ENCODE results near the gene MMP24. TPM values are rescaled to one million over a fixed set of nuclear protein-coding genes. Genes with fewer than 3 reads are reported as not detected.

Gene MMP24
- total RNA-seq, 1 donor from 2014 or later, result 1.9 TPM

GRCh38 chr20:35301426-35301825 lies 74.9 kb downstream of the MMP24 start:
- no peak overlapping the region for H2AFZ ChIP-seq (replicated peaks)
- no peak overlapping the region for H3K4me3 ChIP-seq
- TF ChIP-seq CTCF (IDR thresholded peaks at IDR 0.05) (no peak), EZH2phosphoT487 (IDR thresholded peaks at IDR 0.05) (no peak), EZH2 (IDR thresholded peaks at IDR 0.05) (no peak)
- H3K9me3 ChIP-seq (ENCODE audit: low read depth), result no peaks in the 10 kb centered on the region
- no peak overlapping the region for H3K4me3 Mint-ChIP-seq
- no peaks in the 10 kb centered on the region for H3K4me1 ChIP-seq
- no peak overlapping the region for H3K9ac ChIP-seq
- no peaks in the 10 kb centered on the region for H3K9me3 Mint-ChIP-seq
- no peaks in the 10 kb centered on the region for H3K79me2 ChIP-seq (ENCODE audit: low read depth)
- no peak overlapping the region for H3K27ac ChIP-seq
- H3F3A ChIP-seq (ENCODE audit: low read depth), result no peaks in the 10 kb centered on the region
- no peak overlapping the region for H3K27ac Mint-ChIP-seq
- no peaks in the 10 kb centered on the region for H3K36me3 ChIP-seq
- H3K4me2 ChIP-seq, result no peak overlapping the region
- DNase-seq (ENCODE audit: low spot score), result no peak
- H3K4me1 Mint-ChIP-seq, result peaks cover 3% of the 10 kb centered on the region
- H4K20me1 ChIP-seq (ENCODE audit: low read depth), result no peaks in the 10 kb centered on the region
- no peaks in the 10 kb centered on the region for H3K27me3 Mint-ChIP-seq (ENCODE audit: insufficient read depth, low read depth)
- peaks cover 5% of the 10 kb centered on the region for H3K36me3 Mint-ChIP-seq
- H3K27me3 ChIP-seq, result no peaks in the 10 kb centered on the region

- no peak overlapping the region for H3K9ac ChIP-seq
- Mint-ChIP-seq H3K36me3 (peaks cover 5% of the 10 kb centered on the region), H3K4me1 (peaks cover 3% of the 10 kb centered on the region), H3K4me3 (no peak overlapping the region), H3K27me3 (ENCODE audit: insufficient read depth, low read depth) (no peaks in the 10 kb centered on the region), H3K27ac (no peak overlapping the region), H3K9me3 (no peaks in the 10 kb centered on the region)
- H3K9me3 ChIP-seq (ENCODE audit: low read depth), result no peaks in the 10 kb centered on the region
- H2AFZ ChIP-seq (replicated peaks), result no peak overlapping the region
- H3K4me3 ChIP-seq, result no peak overlapping the region
- H3K27me3 ChIP-seq, result no peaks in the 10 kb centered on the region
- no peaks in the 10 kb centered on the region for H3K79me2 ChIP-seq (ENCODE audit: low read depth)
- no peak for DNase-seq (ENCODE audit: low spot score)
- no peaks in the 10 kb centered on the region for H4K20me1 ChIP-seq (ENCODE audit: low read depth)
- TF ChIP-seq EZH2 (IDR thresholded peaks at IDR 0.05) (no peak), EZH2phosphoT487 (IDR thresholded peaks at IDR 0.05) (no peak), CTCF (IDR thresholded peaks at IDR 0.05) (no peak)
- H3K4me2 ChIP-seq, result no peak overlapping the region
- H3F3A ChIP-seq (ENCODE audit: low read depth), result no peaks in the 10 kb centered on the region
- no peaks in the 10 kb centered on the region for H3K4me1 ChIP-seq
- H3K27ac ChIP-seq, result no peak overlapping the region
- H3K36me3 ChIP-seq, result no peaks in the 10 kb centered on the region
Observed at GRCh38 chr20:35302421-35303335, 76.2 kb downstream of the MMP24 start.

GRCh38 chr20:35303382-35303734 lies 76.9 kb downstream of the MMP24 start:
- H3K36me3 Mint-ChIP-seq, result peaks cover 5% of the 10 kb centered on the region
- TF ChIP-seq EZH2phosphoT487 (IDR thresholded peaks at IDR 0.05), result no peak
- no peak for TF ChIP-seq EZH2 (IDR thresholded peaks at IDR 0.05)
- no peak for TF ChIP-seq CTCF (IDR thresholded peaks at IDR 0.05)
- Histone ChIP-seq H3K4me3 (no peak overlapping the region), H3K79me2 (ENCODE audit: low read depth) (no peaks in the 10 kb centered on the region), H3K9ac (no peak overlapping the region), H3F3A (ENCODE audit: low read depth) (no peaks in the 10 kb centered on the region), H3K27me3 (no peaks in the 10 kb centered on the region), H3K4me1 (no peaks in the 10 kb centered on the region), H4K20me1 (ENCODE audit: low read depth) (no peaks in the 10 kb centered on the region), H3K4me2 (no peak overlapping the region), H3K36me3 (no peaks in the 10 kb centered on the region), H3K9me3 (ENCODE audit: low read depth) (no peaks in the 10 kb centered on the region), H3K27ac (no peak overlapping the region), H2AFZ (replicated peaks) (no peak overlapping the region)
- H3K27me3 Mint-ChIP-seq (ENCODE audit: insufficient read depth, low read depth), result no peaks in the 10 kb centered on the region
- H3K27ac Mint-ChIP-seq, result no peak overlapping the region
- no peaks in the 10 kb centered on the region for H3K9me3 Mint-ChIP-seq
- H3K4me3 Mint-ChIP-seq, result no peak overlapping the region
- H3K4me1 Mint-ChIP-seq, result peaks cover 3% of the 10 kb centered on the region
- DNase-seq (ENCODE audit: low spot score), result no peak

All from neural progenitor cell (in vitro differentiated cells).